GM21723 (cell line): ENCODE results near the gene GRB2.
A peak's percentile ranks its signal among the peaks of the same experiment; 100 is the strongest.
"Not testable (repeated sequence)": the region's sequence is repeated elsewhere in the genome, so short reads cannot be mapped to it uniquely, and the experiment has no call there.

ENCODE experiments used
- ATAC-seq: cut with Tn5 transposase; IDR thresholded peaks from one replicate; pipeline ENCODE4 v1.9.1; 2021; ENCODE audit warnings: mild to moderate bottlenecking, moderate library complexity; ENCODE audit not compliant: unreplicated experiment

GRB2 gene

GRCh38 chr17:75325827-75326225, 79.7 kb downstream of the GRB2 start:
- no peak for ATAC-seq

GRCh38 chr17:75325348-75325747, 80.1 kb downstream of the GRB2 start:
- no peak for ATAC-seq

- no peak for ATAC-seq
Measured at GRCh38 chr17:75321506-75321905, 84.0 kb downstream of the GRB2 start.

- ATAC-seq = peak; percentile 51
Measured at GRCh38 chr17:75319904-75320691, 85.4 kb downstream of the GRB2 start.

GRCh38 chr17:75318615-75319222, 86.8 kb downstream of the GRB2 start:
- no peak for ATAC-seq

GRCh38 chr17:75318211-75318610, 87.3 kb downstream of the GRB2 start:
- no peak for ATAC-seq

GRCh38 chr17:75317671-75318070, 87.8 kb downstream of the GRB2 start:
- no peak for ATAC-seq

- ATAC-seq = no peak
Measured at GRCh38 chr17:75316253-75316652, 89.2 kb downstream of the GRB2 start.

GRCh38 chr17:75315541-75316243, 89.8 kb downstream of the GRB2 start:
- ATAC-seq = no peak

GRCh38 chr17:75313941-75314551, 91.4 kb downstream of the GRB2 start:
- peak; percentile 46 for ATAC-seq

- no peak for ATAC-seq
Measured at GRCh38 chr17:75308732-75309629, 96.5 kb downstream of the GRB2 start.

- ATAC-seq = no peak
Measured at GRCh38 chr17:75307957-75308731, 97.3 kb downstream of the GRB2 start.

- ATAC-seq = no peak
Measured at GRCh38 chr17:75301502-75302206, 103.8 kb downstream of the GRB2 start.

- no peak for ATAC-seq
Measured at GRCh38 chr17:75301049-75301448, 104.4 kb downstream of the GRB2 start.

- no peak for ATAC-seq
Measured at GRCh38 chr17:75300280-75300679, 105.2 kb downstream of the GRB2 start.

GRCh38 chr17:75295201-75296158, 110.0 kb downstream of the GRB2 start:
- ATAC-seq = peak; percentile 59

GRCh38 chr17:75292810-75293448, 112.5 kb downstream of the GRB2 start:
- not testable (repeated sequence) for ATAC-seq
